Fibroblast of villous mesenchyme (primary cell): ENCODE results near the gene MYO9A. TPM values are rescaled to one million over a fixed set of nuclear protein-coding genes. Genes with fewer than 3 reads are reported as not detected.

Source experiments
- DNase-seq: peaks from one replicate; pipeline ENCODE4 v3.0.0-alpha.2; 2010; ENCODE audit warnings: low read depth
- H3K4me3 ChIP-seq: 2 replicates; pipeline ENCODE4 v1.5.1; 2011; ENCODE audit warnings: low read depth, mild to moderate bottlenecking, low read length
- total RNA-seq: library from RNA; depleted of rRNA; stranded (reverse); fragments of >200 nt; gene quantifications from 2 replicates; pipeline ENCODE4 v1.2.3, GENCODE V29; 2012
- TF ChIP-seq, protein P1 (sequence below): IDR thresholded peaks from 2 replicates; pipeline ENCODE4 v1.5.1; 2012; ENCODE audit warnings: low read depth, mild to moderate bottlenecking, low read length; ENCODE audit not compliant: insufficient read depth

The MYO9A gene
- total RNA-seq, 1 donor = 51.8 TPM

- DNase-seq = peak; percentile 57
- TF ChIP-seq, protein P1, sequence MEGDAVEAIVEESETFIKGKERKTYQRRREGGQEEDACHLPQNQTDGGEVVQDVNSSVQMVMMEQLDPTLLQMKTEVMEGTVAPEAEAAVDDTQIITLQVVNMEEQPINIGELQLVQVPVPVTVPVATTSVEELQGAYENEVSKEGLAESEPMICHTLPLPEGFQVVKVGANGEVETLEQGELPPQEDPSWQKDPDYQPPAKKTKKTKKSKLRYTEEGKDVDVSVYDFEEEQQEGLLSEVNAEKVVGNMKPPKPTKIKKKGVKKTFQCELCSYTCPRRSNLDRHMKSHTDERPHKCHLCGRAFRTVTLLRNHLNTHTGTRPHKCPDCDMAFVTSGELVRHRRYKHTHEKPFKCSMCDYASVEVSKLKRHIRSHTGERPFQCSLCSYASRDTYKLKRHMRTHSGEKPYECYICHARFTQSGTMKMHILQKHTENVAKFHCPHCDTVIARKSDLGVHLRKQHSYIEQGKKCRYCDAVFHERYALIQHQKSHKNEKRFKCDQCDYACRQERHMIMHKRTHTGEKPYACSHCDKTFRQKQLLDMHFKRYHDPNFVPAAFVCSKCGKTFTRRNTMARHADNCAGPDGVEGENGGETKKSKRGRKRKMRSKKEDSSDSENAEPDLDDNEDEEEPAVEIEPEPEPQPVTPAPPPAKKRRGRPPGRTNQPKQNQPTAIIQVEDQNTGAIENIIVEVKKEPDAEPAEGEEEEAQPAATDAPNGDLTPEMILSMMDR = no peak
- H3K4me3 ChIP-seq = no peak overlapping the region
Measured at GRCh38 chr15:72098040-72098439, 19.9 kb downstream of the MYO9A start.

- H3K4me3 ChIP-seq = no peak overlapping the region
- TF ChIP-seq, protein P1 = no peak
- no peak for DNase-seq
Measured at GRCh38 chr15:72096796-72097195, 21.2 kb downstream of the MYO9A start.

DNA sequence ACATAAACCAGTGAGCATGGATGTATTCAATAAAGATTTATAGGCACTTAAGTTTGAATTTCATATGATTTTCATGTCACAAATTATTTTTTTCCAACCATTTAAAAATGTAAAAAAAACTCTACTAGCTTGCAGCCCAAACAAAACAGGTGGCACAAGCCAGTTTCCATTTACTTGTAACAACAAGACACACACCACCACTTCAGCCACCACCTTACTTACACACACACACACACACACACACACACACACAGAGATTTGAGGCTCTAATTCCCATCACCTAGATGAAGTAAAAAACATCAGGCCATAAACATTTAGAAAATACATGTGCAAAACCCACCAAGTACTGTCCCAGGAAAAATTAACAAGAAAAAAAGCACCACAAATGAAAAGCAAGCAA is 25.3 kb downstream of the MYO9A start:
- TF ChIP-seq, protein P1 = no peak
- H3K4me3 ChIP-seq = no peak overlapping the region
- no peak for DNase-seq

DNA sequence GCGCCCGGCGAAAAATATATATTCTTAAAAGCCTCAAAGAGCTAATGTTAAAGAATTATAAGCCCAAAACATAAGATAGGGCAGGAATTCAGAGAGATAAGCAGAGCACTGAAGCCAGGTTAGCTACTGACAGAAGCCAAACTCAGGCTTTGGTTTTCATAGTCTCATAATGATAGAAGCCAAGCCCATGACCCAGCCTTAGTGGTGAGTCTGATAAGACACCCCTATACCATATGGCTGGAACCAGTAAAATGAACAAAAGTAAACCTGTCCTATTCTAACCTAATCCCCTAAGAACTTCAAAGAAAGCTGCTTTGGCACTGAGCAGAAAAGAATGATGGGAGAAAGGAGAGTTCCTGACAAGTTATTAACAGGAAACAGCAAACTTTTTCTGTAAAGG is 25.9 kb downstream of the MYO9A start:
- TF ChIP-seq, protein P1 = no peak
- DNase-seq = no peak
- no peak overlapping the region for H3K4me3 ChIP-seq

GRCh38 chr15:72086920-72087648 is 30.9 kb downstream of the MYO9A start:
- TF ChIP-seq, protein P1 = no peak
- no peak overlapping the region for H3K4me3 ChIP-seq
- DNase-seq = no peak

- no peak for DNase-seq
- H3K4me3 ChIP-seq = no peak overlapping the region
- TF ChIP-seq, protein P1 = no peak
Measured at GRCh38 chr15:72086010-72086697, 31.8 kb downstream of the MYO9A start.

- TF ChIP-seq, protein P1 = no peak
- no peak for DNase-seq
- no peak overlapping the region for H3K4me3 ChIP-seq
Measured at GRCh38 chr15:72082176-72082575, 35.8 kb downstream of the MYO9A start.
